Measurements from ENCODE around the gene CHST2.
"Not testable (repeated sequence)": the region's sequence is repeated elsewhere in the genome, so short reads cannot be mapped to it uniquely, and the experiment has no call there.

Gene CHST2

GRCh38 chr3:143137435-143138036, 18.0 kb downstream of the CHST2 start:
- DNase-seq: no peak

- no peak for DNase-seq
Observed at GRCh38 chr3:143138953-143139352, 19.4 kb downstream of the CHST2 start.

DNA sequence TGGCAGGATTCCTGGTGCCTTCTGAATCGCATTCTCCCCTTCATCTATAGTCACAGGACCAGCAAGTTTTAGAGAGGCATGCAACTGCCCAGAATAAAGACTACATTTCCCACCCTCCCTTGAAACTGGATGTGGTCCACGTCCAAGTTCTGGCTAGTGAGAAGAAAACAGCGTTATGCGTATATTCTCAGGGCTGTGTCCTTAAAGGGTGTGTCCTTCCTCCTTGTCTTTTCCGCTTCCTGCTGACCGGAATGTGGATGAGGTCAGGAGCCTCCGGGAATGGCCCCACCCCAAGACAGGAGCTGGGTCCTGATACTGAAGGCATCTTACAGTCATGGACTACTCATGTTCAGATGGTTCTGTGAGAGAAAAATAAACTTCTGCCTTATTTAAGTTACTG, 20.2 kb downstream of the CHST2 start:
- DNase-seq: no peak

DNA sequence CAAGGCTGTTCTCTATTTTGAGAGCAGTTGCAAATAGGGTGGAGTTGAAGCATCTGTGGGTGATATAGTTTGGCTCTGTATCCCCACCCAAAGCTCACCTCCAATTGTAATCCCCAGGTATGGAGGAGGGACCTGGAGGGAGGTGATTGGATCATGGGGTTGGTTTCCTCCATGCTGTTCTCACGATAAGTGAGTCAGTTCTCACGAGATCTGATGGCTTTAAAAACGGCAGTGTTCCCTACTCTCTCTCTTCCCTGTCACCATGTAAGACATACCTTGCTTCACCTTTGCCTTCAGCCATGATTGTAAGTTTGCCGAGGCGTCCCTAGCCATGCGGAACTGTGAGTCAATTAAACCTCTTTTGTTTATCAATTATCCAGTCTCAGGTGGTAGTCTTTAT, 21.0 kb downstream of the CHST2 start:
- DNase-seq: no peak

- no peak for DNase-seq
Observed at GRCh38 chr3:143142354-143142753, 22.8 kb downstream of the CHST2 start.

- no peak for DNase-seq
Observed at GRCh38 chr3:143145906-143146305, 26.3 kb downstream of the CHST2 start.

- DNase-seq: no peak
Observed at GRCh38 chr3:143146486-143147274, 27.1 kb downstream of the CHST2 start.

GRCh38 chr3:143147707-143148106, 28.1 kb downstream of the CHST2 start:
- DNase-seq: no peak

DNA sequence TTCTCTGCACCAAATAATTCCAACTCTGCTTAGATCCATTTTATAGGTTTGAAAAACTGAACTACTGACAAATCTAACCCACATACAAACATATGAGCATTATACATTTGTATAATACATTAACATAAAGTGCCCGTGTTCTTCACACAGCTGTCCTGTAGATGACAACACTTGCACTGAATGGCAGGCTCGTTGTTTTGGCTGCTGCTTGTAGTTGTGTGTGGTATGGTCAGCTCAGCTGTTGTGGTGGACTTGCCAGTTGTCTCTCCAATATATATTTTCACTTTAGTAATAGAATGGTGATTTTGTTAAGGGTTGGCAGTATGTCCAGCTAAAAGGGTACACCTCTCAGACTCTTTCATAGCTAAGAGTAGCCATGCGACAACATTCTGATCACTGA, 30.5 kb downstream of the CHST2 start:
- no peak for DNase-seq

DNA sequence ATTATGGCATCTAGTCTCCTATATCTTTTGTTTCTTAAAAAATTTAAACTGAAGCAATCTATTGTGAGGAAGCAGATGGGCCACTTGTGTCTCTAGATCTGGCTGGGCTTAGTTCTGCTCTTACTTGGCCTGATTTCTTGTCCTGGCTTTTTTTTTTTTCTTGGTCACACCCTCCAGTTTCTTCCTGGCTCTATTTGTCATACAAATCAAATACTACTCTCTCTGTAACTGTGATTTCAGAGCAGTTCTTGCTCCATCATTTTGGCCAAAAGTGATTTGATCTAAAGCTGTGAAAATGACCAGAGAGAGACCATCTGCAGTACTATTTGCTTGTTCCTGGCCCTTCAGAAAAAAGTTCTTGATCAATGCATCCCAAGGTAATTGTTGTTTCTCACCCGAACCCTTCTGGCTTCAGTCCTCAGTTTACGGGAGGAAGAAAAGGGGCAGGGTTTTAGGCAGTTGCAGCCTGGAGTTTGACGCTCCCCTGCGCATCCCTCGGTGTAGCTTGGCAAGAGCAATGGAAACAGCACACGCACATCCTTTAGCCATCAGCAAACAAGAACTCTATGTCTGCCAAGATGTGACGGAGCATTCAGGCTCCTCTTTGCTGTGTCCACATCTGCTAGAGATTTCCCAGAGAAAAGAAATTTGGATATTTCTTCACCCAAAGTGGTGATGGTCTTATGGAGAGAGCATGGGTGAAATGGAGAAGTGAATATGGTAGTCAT, 31.6 kb downstream of the CHST2 start:
- DNase-seq: no peak

GRCh38 chr3:143152043-143152442, 32.5 kb downstream of the CHST2 start:
- DNase-seq: no peak

- no peak for DNase-seq
Observed at GRCh38 chr3:143155756-143156155, 36.2 kb downstream of the CHST2 start.

- DNase-seq: no peak
Observed at GRCh38 chr3:143158014-143158988, 38.7 kb downstream of the CHST2 start.

DNA sequence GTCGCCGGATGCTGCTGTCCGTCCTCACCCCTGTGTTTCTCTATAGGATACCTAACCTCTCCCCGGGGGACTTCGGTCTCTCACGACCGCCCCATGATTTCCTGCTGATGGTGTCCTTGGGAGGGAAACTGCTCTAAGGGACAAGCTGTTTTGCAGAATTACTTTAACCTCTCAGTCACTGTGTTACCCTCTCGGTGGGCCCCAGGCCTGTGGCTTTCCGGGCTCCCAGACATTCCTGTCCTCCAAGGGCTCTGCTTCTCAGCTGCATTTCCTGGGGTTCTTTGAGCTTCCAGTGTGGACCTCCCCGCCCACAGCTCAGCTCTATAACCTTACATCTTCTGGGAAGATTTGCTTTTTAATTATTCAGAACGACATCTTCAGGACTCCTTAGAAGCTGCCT, 40.9 kb downstream of the CHST2 start:
- no peak for DNase-seq

- no peak for DNase-seq
Observed at GRCh38 chr3:143163562-143164100, 44.1 kb downstream of the CHST2 start.

GRCh38 chr3:143165211-143165610, 45.6 kb downstream of the CHST2 start:
- DNase-seq: no peak

- not testable (repeated sequence) for DNase-seq
Observed at GRCh38 chr3:143165612-143166285, 46.2 kb downstream of the CHST2 start.

DNA sequence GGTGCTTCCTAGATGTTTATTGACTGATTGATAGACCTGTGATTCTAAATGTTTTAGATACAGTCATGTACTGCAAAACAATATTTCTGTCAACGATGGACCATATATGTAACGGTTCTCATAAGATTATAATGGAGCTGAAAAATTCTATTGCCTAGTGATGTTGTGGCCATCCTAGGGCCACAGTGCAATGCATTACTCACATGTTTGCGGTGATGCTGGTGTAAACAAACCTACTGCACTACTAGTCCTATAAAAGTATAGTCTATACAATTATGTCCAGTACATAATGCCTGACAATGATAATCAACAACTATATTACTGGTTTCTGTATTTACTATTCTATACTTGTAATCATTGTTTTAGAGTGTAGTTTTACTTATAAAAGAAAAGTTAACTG, 46.8 kb downstream of the CHST2 start:
- DNase-seq: no peak

DNA sequence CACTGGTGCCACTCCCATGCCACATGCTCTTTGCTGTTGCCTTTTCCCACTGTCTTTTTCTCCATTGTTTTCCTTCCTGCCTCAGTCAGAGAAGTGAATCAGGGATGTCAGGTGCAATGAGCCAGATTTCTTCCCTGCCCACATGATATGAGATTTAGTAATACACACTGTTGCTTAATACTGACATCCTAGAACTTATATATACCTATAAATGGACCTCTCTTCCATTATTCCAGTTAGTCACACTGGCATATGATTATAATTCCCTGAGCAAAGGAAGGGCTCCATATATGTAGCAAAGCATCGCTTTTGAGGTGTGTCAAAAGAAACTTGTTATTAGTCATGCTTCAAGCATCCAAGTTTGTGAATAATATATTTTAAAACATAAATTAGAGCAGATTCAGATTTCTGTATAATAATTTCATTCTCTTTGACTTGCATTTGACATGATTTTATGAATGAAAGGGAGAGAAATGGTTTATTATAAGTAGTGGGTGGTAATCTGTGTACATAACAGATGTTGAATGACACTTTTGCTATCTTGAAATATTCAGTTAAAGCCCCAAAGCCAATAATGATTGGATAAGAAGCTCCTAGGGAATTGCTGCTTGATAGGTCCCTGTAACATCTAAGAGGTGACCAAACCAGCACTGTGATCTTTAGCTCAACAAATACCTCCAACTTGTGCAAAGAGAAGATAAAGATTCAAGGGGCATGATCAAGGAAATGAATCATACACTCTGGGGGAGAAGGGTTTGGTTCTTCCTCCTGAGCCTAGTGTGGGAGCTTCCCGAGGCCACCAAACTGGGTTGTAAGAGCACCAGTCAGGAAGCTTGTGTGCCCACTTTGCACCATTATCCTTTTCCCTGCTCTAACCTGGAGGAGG, 48.6 kb downstream of the CHST2 start:
- DNase-seq: no peak

DNA sequence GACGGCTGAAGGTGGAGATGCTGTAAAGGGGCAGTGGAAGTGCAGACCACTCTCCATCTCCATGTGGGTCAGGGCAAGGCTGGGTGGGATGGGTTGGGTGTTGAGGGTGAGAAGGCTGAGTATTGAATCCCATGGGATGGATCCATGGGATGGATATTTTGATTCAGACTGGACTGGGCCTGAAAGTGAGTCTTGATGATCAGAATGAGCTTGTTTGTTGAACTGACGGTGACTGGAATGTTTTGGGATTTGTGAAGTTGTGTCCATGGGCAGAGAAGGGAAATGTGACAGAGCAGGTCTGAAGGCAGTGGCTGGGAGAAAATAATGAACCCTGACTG, 49.3 kb downstream of the CHST2 start:
- DNase-seq: no peak

GRCh38 chr3:143170074-143170473, 50.5 kb downstream of the CHST2 start:
- no peak for DNase-seq

Measured in NCI-H1930 (cell line).